ENCODE data around the gene NEUROG2. TPM values are rescaled to one million over a fixed set of nuclear protein-coding genes. Genes with fewer than 3 reads are reported as not detected.

NEUROG2 gene
- total RNA-seq (2022; extraction: Qiagen RNA extraction; ENCODE audit: low read depth), result 0.06 TPM in 1 of 5 replicates, not detected in the others

DNA sequence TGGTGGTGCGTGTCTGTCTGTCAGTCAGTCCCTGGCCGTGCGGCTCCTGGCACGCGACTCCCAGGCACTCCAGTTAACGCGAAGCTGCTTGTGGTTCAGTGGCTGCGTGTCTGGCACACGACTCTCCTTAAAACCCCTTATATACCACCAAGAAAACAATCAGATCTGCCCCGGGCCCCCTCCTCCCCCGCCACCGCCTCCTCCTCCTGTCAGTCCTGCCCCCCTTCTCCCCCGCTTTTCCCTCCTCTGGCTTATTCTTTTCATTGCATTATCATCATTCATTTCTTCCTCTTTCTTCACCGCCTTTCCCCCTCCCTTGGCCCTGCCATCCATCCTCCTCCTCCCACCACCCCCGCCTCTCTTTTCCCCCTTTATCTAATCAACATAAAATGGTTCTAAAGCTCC lies at the start of gene NEUROG2:
Gene NEUROG2 (minus strand): TSS at position 115 of the 405 bp plus-strand sequence. CDS start 705 bp downstream, outside the sequence.

Other genes with a start within 250 kb of the NEUROG2 start
- gene TIFA, start 230.3 kb downstream of the NEUROG2 start, total RNA-seq (2022; extraction: Qiagen RNA extraction; ENCODE audit: low read depth), result 3.5 to 6.4 TPM (median 4.6 TPM) in 5 replicates
- gene ALPK1, start 218.8 kb downstream of the NEUROG2 start, total RNA-seq (2022; extraction: Qiagen RNA extraction; ENCODE audit: low read depth), result 1.7 to 2.6 TPM (median 2.1 TPM) in 5 replicates
- 1.5 to 3.9 TPM (median 3.0 TPM) in 5 replicates for gene ZGRF1, start 120.7 kb upstream of the NEUROG2 start, total RNA-seq (2022; extraction: Qiagen RNA extraction; ENCODE audit: low read depth)
- gene LARP7, start 121.0 kb upstream of the NEUROG2 start, total RNA-seq (2022; extraction: Qiagen RNA extraction; ENCODE audit: low read depth), result 24.9 to 43.2 TPM (median 29.4 TPM) in 5 replicates